Measurements from ENCODE around the gene SLC6A12.

GRCh38 chr12:227286-227915 is 13.4 kb upstream of the SLC6A12 start:
- TF ChIP-seq, protein P1, sequence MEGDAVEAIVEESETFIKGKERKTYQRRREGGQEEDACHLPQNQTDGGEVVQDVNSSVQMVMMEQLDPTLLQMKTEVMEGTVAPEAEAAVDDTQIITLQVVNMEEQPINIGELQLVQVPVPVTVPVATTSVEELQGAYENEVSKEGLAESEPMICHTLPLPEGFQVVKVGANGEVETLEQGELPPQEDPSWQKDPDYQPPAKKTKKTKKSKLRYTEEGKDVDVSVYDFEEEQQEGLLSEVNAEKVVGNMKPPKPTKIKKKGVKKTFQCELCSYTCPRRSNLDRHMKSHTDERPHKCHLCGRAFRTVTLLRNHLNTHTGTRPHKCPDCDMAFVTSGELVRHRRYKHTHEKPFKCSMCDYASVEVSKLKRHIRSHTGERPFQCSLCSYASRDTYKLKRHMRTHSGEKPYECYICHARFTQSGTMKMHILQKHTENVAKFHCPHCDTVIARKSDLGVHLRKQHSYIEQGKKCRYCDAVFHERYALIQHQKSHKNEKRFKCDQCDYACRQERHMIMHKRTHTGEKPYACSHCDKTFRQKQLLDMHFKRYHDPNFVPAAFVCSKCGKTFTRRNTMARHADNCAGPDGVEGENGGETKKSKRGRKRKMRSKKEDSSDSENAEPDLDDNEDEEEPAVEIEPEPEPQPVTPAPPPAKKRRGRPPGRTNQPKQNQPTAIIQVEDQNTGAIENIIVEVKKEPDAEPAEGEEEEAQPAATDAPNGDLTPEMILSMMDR (IDR thresholded peaks at IDR 0.05) = no peak
- no peak for TF ChIP-seq POLR2A (IDR thresholded peaks at IDR 0.05)
